OCI-LY3 (cell line): ENCODE measurements around the gene PRM1.

Experiments
- EZH2phosphoT487 ChIP-seq: fragments of 200-600 bp; shearing (Covaris generic); IDR thresholded peaks from 2 replicates; pipeline ENCODE4 v1.6.1; 2018; ENCODE audit warnings: antibody characterized with exemption, mixed run types, low read depth
- TF ChIP-seq, protein P1 (sequence below): fragments of 200-600, 300-600 bp; sonication (generic); IDR thresholded peaks from 2 replicates; pipeline ENCODE4 v1.5.1; 2014; ENCODE audit warnings: antibody characterized with exemption, low read length, low read depth

DNA sequence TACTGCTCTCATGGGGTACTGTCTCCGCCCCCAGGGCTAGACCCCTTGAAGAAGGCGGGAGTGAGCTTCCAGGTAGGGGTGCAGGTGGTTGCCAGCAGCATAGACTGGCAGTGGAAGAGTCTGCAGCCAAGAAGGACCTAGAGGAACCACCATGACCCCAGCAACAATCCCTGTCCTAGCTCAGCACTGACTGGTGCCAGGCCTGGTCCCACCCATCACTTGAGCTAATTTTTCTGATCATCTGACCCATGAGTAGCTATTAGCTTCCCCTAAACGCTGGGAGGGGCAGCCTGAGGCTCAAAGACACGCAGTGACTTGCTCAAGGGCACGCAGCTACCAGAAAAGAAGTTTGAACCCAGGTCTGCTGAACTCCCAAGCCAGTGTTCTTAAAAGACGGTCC lies 8.6 kb downstream of the PRM1 start:
- TF ChIP-seq, protein P1, sequence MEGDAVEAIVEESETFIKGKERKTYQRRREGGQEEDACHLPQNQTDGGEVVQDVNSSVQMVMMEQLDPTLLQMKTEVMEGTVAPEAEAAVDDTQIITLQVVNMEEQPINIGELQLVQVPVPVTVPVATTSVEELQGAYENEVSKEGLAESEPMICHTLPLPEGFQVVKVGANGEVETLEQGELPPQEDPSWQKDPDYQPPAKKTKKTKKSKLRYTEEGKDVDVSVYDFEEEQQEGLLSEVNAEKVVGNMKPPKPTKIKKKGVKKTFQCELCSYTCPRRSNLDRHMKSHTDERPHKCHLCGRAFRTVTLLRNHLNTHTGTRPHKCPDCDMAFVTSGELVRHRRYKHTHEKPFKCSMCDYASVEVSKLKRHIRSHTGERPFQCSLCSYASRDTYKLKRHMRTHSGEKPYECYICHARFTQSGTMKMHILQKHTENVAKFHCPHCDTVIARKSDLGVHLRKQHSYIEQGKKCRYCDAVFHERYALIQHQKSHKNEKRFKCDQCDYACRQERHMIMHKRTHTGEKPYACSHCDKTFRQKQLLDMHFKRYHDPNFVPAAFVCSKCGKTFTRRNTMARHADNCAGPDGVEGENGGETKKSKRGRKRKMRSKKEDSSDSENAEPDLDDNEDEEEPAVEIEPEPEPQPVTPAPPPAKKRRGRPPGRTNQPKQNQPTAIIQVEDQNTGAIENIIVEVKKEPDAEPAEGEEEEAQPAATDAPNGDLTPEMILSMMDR = no peak
- no peak for TF ChIP-seq EZH2phosphoT487
